ENCODE data around the gene CDKN2B.

CDKN2B gene

DNA sequence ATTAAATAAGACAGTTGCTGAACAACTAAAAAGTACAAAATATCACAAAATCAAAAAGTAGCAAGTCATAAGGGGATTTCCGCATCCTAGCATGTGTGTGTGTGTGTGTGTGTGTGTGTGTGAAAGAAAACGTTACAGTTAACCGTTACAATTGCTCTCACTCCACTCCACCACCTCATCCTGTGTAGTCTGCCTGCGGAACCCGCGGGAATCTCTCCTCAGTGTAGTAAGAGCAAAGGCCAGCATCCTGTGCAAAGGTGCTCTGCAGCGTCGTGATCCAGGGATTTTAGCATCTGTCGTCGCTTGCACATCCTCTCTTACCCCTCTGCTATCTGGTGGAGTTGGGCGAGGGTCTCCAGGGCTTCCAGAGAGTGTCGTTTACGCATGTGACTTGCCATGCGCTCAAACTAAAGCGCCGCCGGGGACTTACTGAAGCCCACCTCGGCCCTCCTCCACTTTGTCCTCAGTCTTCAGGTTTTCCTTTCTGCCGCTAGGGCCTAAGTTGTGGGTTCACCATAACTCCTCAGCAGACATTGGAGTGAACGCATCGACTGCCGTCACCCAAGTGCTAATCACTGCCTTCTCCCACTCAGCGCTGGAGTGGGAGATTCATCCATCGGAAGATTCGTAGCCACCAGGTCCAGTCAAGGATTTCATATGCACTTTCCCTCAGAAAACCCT, 3.9 kb downstream of the CDKN2B start:
- H3K79me2 ChIP-seq (ENCODE audit: control insufficient read depth, low read length), result no peaks in the 10 kb centered on the region
- no peaks in the 10 kb centered on the region for H3K4me1 ChIP-seq (ENCODE audit: control insufficient read depth, low read length)
- no peaks in the 10 kb centered on the region for H3K27me3 ChIP-seq (ENCODE audit: control insufficient read depth, low read length)
- no peaks in the 10 kb centered on the region for H3K9me2 ChIP-seq (replicated peaks; ENCODE audit: control insufficient read depth, low read length)
- H3K4me3 ChIP-seq (ENCODE audit: low read length), result no peak overlapping the region
- H3K9me3 ChIP-seq (ENCODE audit: control insufficient read depth, insufficient read depth, low read length), result no peaks in the 10 kb centered on the region
- no peak for TF ChIP-seq EZH2phosphoT487 (IDR thresholded peaks at IDR 0.05; ENCODE audit: borderline replicate concordance, low read length)
- H3K27ac ChIP-seq (ENCODE audit: low read depth, low read length), result no peak overlapping the region
- no peaks in the 10 kb centered on the region for H3F3A ChIP-seq (ENCODE audit: control insufficient read depth, insufficient read depth)
- H3K4me2 ChIP-seq (ENCODE audit: low read length), result no peak overlapping the region
- H4K20me1 ChIP-seq (ENCODE audit: control insufficient read depth, insufficient read depth, low read depth, low read length), result no peaks in the 10 kb centered on the region
- H3K36me3 ChIP-seq (ENCODE audit: control insufficient read depth, low read length), result no peaks in the 10 kb centered on the region

GRCh38 chr9:22002038-22002437, 7.1 kb downstream of the CDKN2B start:
- Histone ChIP-seq H3F3A (ENCODE audit: control insufficient read depth, insufficient read depth) (no peaks in the 10 kb centered on the region), H4K20me1 (ENCODE audit: control insufficient read depth, insufficient read depth, low read depth, low read length) (no peaks in the 10 kb centered on the region), H3K9me2 (replicated peaks; ENCODE audit: control insufficient read depth, low read length) (no peaks in the 10 kb centered on the region), H3K9me3 (ENCODE audit: control insufficient read depth, insufficient read depth, low read length) (no peaks in the 10 kb centered on the region), H3K27me3 (ENCODE audit: control insufficient read depth, low read length) (no peaks in the 10 kb centered on the region), H3K4me3 (ENCODE audit: low read length) (no peak overlapping the region), H3K27ac (ENCODE audit: low read depth, low read length) (no peak overlapping the region), H3K79me2 (ENCODE audit: control insufficient read depth, low read length) (no peaks in the 10 kb centered on the region), H3K4me2 (ENCODE audit: low read length) (no peak overlapping the region), H3K4me1 (ENCODE audit: control insufficient read depth, low read length) (no peaks in the 10 kb centered on the region), H3K36me3 (ENCODE audit: control insufficient read depth, low read length) (no peaks in the 10 kb centered on the region)
- TF ChIP-seq EZH2phosphoT487 (IDR thresholded peaks at IDR 0.05; ENCODE audit: borderline replicate concordance, low read length), result no peak
- TF ChIP-seq CTCF (IDR thresholded peaks at IDR 0.05; ENCODE audit: low read depth, low read length, poor library complexity, severe bottlenecking), result no peak

DNA sequence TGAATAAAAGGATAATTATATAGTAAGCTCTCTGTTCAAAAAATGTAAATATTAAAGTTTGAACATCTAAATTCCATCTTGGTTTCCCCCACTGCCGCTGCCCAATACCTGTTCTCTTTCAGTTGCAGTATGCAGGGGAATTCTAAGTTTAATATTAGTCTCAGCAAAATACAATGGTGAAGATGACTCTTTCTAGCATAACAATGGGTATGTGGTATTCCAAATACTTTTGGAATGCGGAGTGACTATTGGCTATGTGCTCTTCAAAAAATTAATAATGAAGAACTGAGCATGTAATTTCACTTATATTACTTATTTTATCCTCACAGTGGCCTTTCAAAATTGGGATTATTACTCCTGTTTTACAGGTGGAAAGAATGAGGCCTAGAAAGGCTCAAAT, 11.1 kb downstream of the CDKN2B start:
- Histone ChIP-seq H4K20me1 (ENCODE audit: control insufficient read depth, insufficient read depth, low read depth, low read length) (no peaks in the 10 kb centered on the region), H3K27ac (ENCODE audit: low read depth, low read length) (no peak overlapping the region), H3K4me1 (ENCODE audit: control insufficient read depth, low read length) (no peaks in the 10 kb centered on the region), H3K9me2 (replicated peaks; ENCODE audit: control insufficient read depth, low read length) (no peaks in the 10 kb centered on the region), H3K27me3 (ENCODE audit: control insufficient read depth, low read length) (no peaks in the 10 kb centered on the region), H3K4me3 (ENCODE audit: low read length) (no peak overlapping the region), H3K4me2 (ENCODE audit: low read length) (no peak overlapping the region), H3K36me3 (ENCODE audit: control insufficient read depth, low read length) (no peaks in the 10 kb centered on the region), H3F3A (ENCODE audit: control insufficient read depth, insufficient read depth) (no peaks in the 10 kb centered on the region), H3K9me3 (ENCODE audit: control insufficient read depth, insufficient read depth, low read length) (no peaks in the 10 kb centered on the region), H3K79me2 (ENCODE audit: control insufficient read depth, low read length) (no peaks in the 10 kb centered on the region)
- TF ChIP-seq EZH2phosphoT487 (IDR thresholded peaks at IDR 0.05; ENCODE audit: borderline replicate concordance, low read length) (no peak), CTCF (IDR thresholded peaks at IDR 0.05; ENCODE audit: low read depth, low read length, poor library complexity, severe bottlenecking) (no peak)

DNA sequence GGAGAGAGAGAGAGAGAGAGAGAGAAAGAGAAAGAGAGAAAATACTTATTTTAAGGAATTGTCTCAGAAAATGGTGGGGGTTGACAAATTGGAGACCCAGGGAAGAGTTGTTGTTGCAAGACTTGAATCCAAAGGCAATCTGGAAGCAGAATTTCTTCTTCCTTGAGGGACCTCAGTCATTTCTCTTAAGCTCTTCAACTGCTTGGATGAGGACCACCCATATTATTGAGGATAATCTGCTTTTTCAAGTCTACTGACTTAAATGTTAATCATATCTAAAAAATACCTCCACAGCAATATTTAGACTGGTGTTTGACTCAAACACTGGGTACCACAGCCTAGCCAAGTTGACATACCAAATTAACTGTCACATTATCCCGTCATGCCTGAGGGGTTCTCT, 11.6 kb downstream of the CDKN2B start:
- Histone ChIP-seq H3K9me2 (replicated peaks; ENCODE audit: control insufficient read depth, low read length) (no peaks in the 10 kb centered on the region), H3K27ac (ENCODE audit: low read depth, low read length) (no peak overlapping the region), H3K9me3 (ENCODE audit: control insufficient read depth, insufficient read depth, low read length) (no peaks in the 10 kb centered on the region), H3K4me2 (ENCODE audit: low read length) (no peak overlapping the region), H3K27me3 (ENCODE audit: control insufficient read depth, low read length) (no peaks in the 10 kb centered on the region), H3K79me2 (ENCODE audit: control insufficient read depth, low read length) (no peaks in the 10 kb centered on the region), H3F3A (ENCODE audit: control insufficient read depth, insufficient read depth) (no peaks in the 10 kb centered on the region), H3K4me1 (ENCODE audit: control insufficient read depth, low read length) (no peaks in the 10 kb centered on the region), H3K4me3 (ENCODE audit: low read length) (no peak overlapping the region), H4K20me1 (ENCODE audit: control insufficient read depth, insufficient read depth, low read depth, low read length) (no peaks in the 10 kb centered on the region), H3K36me3 (ENCODE audit: control insufficient read depth, low read length) (no peaks in the 10 kb centered on the region)
- TF ChIP-seq CTCF (IDR thresholded peaks at IDR 0.05; ENCODE audit: low read depth, low read length, poor library complexity, severe bottlenecking), result no peak
